ENCODE results near the gene SERPIND1. TPM values are rescaled to one million over a fixed set of nuclear protein-coding genes. Genes with fewer than 3 reads are reported as not detected.

The SERPIND1 gene
- 0.49 and 0.61 TPM in 2 replicates for total RNA-seq (2014; rRNA removed; shearing (Covaris generic))

GRCh38 chr22:20773793-20774212, at the start of gene SERPIND1:
Gene SERPIND1 (plus strand): TSS chr22:20774113. CDS start chr22:20779313, 5,200 bp downstream.

Other genes starting within 250 kb of the SERPIND1 start
- gene PI4KA, start 84.7 kb downstream of the SERPIND1 start, total RNA-seq (2014; rRNA removed; shearing (Covaris generic)) = 23.4 and 33.8 TPM in 2 replicates
- 9.0 and 12.0 TPM in 2 replicates for gene SNAP29, start 84.9 kb downstream of the SERPIND1 start, total RNA-seq (2014; rRNA removed; shearing (Covaris generic))
- gene CRKL, start 143.3 kb downstream of the SERPIND1 start, total RNA-seq (2014; rRNA removed; shearing (Covaris generic)) = 17.3 and 18.8 TPM in 2 replicates
- gene AIFM3, start 193.1 kb downstream of the SERPIND1 start, total RNA-seq (2014; rRNA removed; shearing (Covaris generic)) = 0.26 and 0.45 TPM in 2 replicates
- gene LZTR1, start 208.2 kb downstream of the SERPIND1 start, total RNA-seq (2014; rRNA removed; shearing (Covaris generic)) = 22.6 and 28.0 TPM in 2 replicates
- 43.4 and 48.3 TPM in 2 replicates for gene THAP7, start 228.0 kb downstream of the SERPIND1 start, total RNA-seq (2014; rRNA removed; shearing (Covaris generic))
- gene P2RX6, start 241.1 kb downstream of the SERPIND1 start, total RNA-seq (2014; rRNA removed; shearing (Covaris generic)) = 3.1 and 5.9 TPM in 2 replicates

Measured in A375 (cell line).